Kidney tubule cell (primary cell): ENCODE data around the gene SLC9C1.

Source experiments
- DNase-seq: peaks from one replicate; pipeline ENCODE4 v3.0.0-alpha.2; 2018; ENCODE audit warnings: low spot score

Gene SLC9C1

DNA sequence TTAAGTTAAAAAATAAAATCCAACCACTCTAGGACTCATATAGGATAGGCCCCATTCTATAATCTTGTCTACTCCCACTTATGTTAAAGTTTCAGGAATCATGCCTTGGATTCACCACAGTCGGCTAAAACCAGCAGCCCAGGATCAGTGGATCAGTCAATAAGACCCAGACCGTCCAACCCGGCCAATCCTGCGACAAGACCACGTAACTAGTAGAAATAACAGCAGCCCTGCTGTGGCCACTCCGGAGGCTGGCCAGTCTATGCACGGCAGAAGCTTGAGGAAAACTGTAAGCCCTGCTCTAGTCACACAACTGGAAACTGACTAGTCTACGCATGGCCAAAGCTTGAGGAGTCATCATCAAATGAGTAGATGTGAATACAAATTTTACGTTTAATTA, 12.8 kb upstream of the SLC9C1 start:
- no peak for DNase-seq

DNA sequence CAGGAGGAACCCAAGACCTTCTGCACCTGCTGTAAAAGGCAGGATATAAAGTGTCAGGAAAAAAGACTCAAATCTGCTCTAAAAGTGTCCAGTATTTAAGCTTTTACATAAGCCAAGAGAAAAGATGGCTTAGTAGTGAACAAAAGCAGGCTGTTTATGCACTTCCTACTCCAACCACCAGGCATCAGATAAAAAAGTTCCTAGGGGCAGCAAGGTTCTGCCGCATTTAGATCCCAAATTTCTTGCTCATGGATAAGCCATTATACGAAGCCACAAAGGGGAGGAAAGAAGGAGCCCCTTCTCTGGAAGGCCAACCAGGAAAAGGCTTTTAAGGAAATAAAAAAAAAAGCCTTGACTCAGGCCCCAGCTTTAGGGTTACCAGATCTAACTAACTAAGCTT, 10.6 kb upstream of the SLC9C1 start:
- DNase-seq: peak; percentile 11

DNA sequence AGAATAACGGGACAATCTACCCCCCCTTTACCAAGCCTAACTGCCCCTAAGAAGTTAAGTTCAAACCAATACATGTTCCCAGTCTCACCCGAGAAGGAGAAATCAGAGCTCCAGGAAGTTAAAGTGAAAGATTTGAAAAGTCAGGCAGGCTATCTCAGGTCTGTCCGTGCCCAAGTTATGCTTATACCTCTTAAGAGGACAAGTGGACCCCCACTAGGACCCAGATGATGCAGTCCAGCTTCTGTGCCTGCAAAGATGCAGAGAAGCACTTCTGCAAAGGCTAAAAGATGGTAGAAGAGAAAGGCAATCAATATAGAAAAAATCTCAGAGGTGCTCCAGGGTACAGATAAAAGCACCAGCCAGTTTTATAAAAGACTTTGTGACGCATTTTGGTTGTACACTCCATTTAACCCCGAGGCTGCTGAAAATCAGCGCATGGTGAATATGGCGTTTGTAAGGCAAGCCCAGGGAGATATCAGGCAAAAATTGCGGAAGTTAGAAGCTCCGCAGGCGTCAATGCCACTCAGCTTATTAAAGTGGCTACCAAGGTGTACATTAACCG, 9.8 kb upstream of the SLC9C1 start:
- DNase-seq: peak; percentile 26

DNA sequence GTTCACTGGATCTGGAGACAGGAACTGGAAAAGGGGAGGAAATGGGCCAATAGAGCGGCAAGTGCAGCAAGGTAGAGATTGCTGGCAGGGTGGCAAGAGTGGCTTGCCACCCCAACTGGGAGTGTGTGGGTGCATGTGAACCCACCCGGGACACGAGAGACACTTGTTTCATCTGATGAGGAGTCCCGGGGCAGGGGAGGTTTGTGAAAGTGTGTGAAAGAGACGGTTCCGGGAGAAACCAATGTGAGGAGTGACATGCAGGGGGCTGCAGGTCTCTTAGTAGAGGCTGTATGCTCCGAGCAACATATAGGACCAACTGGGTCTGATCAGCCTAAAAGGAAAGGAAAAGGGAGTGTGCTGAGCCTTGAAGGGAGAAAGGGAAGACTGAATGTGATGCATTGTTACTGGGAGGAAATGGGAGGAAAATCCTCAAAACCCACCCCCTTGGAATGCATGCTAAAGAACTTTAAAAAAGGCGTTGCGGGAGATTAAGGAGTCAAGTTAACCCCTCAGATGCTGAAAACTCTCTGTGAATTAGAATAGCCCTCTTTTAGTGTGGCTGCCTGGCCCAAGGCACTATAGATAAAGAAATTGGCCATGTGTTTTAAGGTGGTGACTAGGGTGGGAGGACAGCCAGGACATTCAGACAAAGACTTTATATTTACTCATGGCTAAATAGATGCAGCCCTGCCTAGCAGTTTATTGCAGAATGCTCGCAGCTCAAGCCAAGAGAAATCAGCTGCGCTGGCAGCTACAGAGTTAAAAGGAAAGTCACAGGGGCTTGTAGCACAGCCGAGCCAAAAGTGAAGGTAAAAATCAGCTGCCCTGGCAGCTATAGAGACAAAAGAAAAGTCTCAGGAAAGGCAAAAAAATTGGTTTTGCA, 9.1 kb upstream of the SLC9C1 start:
- DNase-seq: no peak

DNA sequence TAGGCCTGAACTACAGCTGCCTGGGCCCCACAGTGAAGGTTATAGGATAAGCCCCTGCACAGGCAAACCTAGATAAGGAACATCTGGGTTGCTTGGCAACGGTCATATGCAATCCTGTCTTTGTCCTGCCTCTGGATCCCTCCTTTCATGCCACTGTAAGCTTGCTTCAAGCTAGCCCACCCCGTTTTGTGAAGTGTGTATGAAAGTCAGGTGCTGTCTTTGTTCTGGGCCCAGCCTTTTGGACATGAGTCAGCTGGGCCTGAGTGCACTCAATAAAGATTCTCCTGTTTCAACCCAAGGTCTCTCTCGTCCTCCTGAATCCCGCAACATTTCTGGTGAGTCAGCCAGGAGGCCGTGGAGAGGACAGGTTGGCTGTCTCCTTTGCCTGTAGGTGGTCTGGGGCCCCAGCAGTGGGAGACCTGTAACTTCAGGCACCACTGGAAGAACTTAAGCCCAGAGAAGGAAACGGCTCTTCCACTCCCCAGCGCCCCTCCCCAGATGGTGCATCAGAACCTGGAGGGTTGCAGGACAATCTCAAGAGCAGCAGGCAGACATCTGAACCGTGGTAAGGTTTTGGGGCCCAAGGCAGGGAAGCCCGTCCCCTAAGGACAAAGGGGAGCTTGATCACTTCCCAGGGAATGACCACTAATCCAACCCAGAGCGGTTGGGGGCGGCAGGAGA, 8.3 kb upstream of the SLC9C1 start:
- no peak for DNase-seq

DNA sequence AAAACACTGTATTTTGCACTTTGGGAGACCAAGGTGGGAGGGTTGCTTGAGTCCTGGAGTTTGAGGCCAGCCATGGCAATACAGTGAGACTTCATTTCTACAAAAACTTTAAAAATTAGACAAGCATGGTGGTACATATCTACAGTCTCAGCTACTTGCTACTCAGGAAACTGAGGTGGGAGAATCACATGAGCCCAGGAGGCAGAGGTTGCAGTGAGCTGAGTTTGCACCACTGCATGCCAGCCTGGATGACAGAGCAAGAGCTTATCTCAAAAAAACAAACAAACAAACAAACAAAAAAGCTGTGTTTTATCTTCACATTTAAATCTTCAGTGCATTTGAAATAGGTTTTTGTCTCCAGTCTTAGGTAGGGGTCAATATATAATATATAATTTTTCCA, 4.8 kb upstream of the SLC9C1 start:
- no peak for DNase-seq

DNA sequence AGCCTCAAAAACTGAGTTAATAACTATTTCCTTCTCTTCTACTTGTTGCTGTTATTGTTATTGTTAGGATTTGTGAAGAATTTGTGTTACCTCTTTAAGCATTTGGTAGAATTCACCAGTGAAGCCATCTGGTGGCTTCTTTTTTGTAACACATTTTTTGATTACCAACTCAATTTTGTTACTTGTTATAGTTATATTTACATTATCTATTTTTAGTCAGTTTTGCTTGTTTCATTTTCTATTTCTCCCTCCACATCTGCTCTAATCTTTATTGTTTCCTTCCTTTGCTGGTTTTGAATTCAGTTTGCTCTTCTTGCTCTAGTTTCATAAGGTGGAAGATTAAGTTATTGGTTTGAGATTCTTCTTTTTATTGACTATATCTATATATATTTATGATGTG, 3.7 kb upstream of the SLC9C1 start:
- DNase-seq: no peak

DNA sequence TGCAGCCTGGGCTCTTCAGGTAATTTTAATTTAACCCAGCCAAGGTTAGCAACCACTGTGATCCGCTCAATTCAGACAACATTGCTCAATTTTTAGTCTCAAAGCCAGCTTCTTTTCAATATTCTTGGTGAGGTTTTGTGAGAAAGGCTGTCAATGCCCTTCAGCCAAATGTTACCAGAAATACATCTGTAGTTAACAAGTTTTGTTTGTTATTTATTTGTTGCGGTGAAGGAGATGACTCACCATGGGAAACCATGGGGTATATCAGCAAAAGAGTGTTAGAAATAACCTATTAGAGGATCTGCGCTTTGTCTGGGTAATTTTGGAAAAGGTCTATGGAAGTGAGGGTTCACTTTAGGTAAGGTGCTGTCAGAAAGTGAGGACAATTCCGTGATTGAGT, 5.0 kb downstream of the SLC9C1 start:
- no peak for DNase-seq

DNA sequence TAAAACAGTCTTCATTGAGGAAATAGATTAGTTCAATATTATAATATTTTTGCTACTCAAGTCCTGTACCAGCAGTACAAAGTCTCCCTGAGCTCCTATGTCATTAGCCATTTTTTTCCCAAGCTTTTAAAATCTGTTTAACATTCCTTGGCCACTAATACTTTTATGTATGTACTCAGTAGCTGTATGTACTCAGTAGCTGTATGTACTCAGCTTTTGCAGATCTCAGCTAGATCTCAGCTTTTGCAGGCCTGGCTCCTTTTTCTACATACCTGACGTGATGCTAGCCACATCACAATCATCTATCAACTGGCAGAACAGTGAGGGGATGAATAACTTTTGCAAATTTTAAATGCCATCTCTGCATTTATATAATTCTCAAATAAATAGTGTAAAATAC, 13.8 kb downstream of the SLC9C1 start:
- DNase-seq: no peak

DNA sequence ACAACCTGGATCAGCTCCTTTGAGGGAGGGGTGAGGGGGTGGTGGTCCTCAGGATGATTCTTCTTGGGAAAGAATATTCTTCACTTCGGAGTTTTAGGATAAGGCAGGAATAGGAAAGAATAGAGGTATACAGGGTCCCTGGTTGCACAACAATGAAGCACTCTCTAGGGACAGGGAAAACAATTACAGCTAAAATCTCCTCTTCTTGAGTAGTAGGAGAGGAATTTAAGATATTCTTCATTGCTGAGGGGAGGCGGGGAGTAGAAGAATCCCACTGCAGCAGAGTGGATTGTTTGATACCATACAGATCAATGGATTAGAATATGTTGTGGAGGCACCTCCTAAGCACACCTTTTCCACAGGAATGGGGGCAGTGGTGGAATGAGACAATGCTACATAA, 20.5 kb downstream of the SLC9C1 start:
- no peak for DNase-seq

DNA sequence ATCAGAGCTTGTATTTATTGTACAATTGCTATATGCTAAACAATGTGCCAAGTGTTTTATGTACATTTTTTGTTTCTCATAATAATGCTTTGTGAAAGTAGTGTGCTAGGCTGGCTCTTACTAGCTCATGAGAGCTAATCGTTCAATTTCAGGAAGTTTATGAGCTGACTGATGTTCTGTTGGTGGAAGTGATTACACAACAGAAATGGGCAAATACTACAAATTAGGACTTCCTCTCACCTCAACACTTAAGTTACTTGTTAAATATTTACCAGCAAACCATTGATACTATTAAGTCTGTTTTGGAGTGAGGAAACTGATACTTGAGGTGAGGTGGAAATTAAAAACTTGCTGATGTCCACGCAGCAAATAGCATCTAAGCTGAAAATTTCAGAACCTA, 32.3 kb downstream of the SLC9C1 start:
- no peak for DNase-seq

DNA sequence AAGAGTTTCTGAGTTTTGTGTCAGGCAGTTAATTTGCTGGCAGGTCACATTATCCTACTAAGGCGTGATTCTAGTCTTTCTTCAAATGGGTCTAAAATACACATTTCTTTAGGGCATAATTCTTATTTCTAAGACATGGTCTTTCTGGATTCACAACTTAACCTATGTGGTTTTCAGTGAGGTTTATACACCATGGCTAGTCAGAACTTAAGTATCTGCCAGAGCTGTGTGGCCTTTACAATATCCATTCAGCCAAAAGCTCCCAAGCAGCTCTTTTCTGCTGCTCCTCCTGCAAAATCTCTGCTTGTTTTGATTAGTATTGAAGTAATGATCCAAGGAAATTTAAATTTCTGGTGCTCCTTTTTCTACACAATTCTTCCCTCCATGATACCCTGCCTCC, 33.5 kb downstream of the SLC9C1 start:
- DNase-seq: no peak

DNA sequence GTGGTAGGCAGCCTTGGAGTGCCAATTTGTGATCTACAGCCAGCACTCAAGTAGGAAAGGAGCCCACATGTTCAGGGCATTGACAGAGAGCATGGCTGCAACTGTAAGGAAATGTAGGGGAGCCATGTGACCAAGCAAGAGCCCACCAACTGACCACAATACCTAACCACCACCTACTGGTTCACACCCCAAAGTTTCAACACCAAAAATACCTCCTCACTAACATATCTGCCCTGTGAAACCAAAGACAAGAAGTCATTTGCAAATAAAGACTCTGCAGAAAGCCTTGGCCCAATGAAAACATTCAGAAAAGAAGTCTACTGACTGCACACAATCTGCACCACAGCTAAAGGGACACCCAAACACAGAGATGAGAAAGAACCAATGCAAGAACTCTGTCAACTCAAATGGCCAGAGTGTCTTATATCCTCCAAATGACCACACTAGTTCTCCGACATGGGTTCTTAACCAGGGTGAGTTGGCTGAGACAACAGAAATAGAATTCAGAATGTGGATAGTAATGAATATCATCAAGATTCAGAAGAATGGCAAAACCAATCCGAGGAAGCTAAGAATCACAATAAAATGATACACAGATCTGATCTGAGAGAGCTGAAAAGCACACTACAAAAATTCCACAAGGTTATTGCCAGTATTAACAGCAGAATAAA, 40.6 kb downstream of the SLC9C1 start:
- DNase-seq: no peak

DNA sequence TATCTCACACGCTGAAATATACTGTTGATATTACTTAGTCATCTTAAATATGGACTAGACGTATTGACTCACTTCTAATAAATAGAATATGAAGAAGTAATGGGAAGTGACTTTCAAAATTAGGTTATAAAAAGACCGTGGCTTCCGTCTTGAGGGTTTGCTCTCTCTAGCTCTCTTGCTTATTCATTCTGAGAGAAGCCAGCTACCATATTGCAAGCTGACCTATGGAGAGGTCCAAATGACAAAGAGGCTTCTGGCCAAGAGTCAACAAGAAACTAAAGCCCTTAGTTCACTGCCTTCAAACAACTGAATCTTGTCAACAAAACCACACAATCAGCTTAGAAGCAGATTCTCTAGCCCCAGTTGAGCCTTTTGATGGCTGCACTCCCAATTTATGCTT, 46.1 kb downstream of the SLC9C1 start:
- DNase-seq: no peak

DNA sequence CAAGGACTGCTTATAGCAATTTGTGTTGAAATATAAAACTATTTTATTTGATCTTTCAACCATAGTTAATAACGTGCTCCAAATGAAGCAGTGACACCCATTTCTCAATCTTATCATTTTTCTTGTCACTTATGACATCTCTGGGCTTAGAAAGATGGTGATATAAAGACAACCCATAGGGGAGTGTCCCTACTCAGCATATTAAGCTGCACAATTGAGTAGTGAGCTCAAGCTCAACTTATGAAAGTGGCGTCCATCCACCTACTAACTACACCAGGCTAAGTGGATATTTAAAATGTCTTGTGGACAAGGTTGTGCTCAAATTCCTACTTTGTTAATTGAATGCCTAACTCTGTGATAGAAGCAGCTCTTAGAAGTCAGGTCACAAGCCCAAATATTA, 46.7 kb downstream of the SLC9C1 start:
- no peak for DNase-seq

DNA sequence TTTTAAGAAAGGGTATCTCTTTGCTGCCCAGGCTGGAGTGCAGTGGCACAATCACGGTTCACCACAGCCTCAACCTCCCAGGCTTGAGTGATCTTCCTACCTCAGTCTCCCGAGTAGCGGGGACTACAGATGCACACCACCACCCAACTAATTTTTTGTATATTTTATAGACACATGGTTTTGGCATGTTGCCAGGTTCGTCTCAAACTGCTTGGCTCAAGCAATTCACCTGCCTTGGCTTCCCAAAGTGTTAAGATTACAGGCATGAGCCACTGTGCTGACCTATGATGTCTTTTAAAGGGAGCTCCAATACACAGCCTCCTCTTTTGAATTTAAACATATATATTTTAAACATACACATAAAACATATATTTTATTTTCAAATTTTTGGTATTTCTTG, 60.9 kb downstream of the SLC9C1 start:
- no peak for DNase-seq

DNA sequence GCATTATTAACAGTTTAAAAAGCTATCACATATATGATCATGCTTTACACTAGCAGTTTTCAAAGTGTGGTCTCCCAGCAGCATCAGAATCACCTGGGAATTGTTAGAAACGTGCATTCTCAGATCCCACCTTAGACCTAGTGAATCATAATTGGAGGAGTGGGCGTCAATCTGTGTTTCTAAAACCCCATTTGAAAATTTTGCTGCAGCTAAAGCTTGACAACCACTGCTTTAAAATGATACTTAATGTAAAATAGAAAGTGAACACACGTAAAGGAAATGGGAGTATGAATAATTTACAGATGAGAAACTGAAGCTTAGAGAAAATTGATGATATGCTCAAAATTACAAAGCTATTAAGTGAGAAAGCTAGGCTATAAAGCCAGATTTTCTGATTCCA, 62.3 kb downstream of the SLC9C1 start:
- no peak for DNase-seq

DNA sequence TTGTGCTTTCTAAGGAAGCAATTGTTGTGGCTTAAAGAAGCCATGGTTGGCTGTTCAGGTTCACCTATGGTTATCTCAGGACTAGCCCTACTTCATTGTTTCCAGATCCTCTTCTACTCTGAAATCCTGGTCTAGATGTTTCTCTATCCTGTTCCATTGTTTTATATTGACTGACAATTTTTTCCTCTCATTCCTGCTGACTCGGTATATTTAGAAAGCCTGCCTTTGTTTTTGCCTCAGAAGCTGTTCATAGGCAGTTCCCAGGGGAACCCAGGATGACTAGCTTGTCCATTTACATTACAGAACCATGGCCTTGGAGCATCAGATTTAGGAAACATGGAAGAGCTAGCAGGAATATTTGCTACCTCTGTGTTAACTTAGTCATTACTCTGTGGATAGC, 64.0 kb downstream of the SLC9C1 start:
- no peak for DNase-seq

DNA sequence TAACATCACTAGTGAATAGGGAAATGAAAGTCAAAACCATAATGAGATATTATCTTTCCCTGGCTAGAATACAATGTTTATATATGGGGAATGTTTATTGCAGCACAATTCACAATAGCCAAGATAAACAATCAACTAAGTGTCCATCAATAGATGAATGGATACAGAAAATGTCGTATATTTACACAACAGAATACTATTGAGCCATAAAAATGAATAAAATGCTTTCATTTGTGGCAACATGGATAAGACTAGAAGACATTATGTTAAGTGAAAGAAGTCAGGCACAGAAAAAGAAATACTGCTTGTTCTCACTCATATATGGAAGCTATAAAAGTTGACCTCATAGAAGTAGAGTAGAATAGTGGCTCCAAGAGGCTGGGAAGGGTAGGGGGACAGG, 65.2 kb downstream of the SLC9C1 start:
- DNase-seq: no peak

DNA sequence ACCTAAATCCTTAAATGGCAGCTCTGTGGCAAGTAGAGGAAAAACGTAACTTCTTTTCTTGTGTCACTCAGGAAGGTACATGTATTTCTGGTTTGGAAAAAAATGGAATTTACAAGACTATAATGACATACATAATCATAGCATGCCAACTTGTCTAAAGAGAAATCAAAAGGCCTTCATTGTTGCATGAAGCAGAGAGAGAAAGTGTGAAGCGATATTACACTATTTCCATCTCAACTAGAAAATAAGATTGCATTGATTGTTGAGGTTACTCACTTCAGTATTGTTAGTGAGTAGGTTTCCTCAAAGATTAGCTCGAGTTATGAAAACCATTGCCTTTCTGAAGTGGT, 93.7 kb downstream of the SLC9C1 start:
- DNase-seq: no peak

DNA sequence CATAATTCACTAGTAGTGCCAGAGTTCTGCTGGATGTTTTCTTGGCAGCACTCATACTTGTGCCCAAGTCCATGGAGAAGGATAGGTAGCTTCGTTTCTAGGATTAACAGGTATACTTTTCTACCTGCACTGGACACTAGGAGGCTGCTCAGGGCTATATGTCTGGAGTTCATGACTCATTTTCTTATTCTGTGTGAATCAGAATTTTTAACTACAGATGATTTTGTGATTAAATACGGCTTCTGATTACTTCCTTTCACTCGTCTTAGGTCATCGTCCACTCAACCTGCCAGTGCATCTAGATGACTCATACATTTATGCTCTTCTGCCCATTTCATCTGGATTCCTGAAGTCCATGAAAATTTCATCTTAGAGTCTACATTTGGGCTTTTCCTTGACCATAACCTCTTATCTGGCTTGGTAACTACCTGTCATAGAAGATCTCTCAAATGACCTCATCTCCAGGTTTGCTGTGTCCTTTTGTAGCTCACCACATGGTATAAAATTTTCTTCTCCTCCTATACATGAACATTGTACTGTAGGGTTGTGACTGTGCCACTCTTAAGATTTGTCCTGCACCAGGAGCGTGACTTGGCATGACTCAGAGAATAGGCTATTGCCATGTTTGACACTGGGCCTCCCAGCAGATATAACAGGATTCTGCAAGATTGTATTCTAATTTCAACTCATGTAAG, 94.2 kb downstream of the SLC9C1 start:
- peak; percentile 76 for DNase-seq

DNA sequence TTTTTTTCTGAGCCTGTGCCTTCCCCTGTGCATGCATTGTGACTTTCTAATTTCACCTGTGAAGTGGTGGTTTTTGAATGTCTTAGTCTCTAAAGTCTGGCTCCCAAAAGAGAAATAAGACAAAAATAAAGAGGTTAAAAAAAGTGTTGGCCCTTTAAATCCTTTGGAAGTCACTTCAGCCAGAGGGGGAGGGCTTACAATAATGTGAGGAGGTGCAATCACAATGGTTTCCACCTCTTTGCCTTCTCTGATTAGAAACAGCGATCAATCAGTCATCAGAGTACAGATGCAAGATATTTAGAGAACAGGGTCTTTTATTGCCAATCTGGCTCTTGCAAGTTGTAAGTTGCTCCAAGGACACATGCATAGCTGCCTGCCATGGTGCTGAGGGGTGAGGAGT, 96.9 kb downstream of the SLC9C1 start:
- DNase-seq: no peak
